DMS53 treated with DMSO at 0.1 percent for 48 hours (cell line): ENCODE measurements around the gene RELL1.

Source experiments
- DNase-seq: peaks from one replicate; lab custom pipeline; 2025; ENCODE audit not compliant: unreplicated experiment; lab: John Stamatoyannopoulos, UW

The RELL1 gene

DNA sequence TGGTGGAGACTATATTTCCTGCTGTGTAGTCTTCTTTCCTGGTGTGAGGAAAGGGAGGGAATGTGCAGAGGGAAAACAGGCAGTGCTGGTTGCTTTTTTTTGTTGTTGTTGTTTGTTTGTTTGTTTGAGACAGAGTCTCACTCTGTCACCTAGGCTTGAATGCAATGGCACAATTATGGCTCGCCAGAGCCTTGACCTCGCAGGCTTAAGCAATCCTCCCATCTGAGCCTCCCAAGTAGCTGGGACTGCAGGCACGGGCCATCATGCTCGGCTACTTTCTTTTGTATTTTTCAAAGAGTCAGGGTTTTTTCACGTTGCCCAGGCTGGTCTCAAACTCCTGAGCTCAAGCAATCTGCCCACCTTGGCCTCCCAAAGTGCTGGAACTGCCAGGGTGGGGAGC, 82.5 kb downstream of the RELL1 start:
- no peak for DNase-seq

DNA sequence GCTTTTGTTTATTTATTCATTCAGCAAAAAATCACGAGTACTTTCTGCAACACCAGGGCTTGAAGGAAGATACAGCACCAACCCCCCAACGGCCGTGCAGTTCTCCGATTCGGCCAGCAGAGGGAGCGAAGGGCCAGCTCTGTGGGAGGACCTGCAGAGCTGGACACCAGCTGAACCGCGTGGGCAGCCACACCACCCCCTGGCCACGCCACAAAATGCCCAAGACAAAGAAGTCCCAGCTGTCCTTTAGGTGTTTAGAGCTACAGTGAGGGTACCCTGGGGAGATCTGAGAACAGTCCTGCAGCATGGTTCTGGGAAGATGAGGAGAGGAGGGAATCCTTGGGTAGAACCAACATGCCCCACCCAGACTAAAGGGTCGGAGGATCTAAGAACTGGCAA, 83.1 kb downstream of the RELL1 start:
- peak; percentile 62 for DNase-seq

GRCh38 chr4:37602454-37603069, 83.6 kb downstream of the RELL1 start:
- peak; percentile 45 for DNase-seq

GRCh38 chr4:37601531-37601930, 84.6 kb downstream of the RELL1 start:
- no peak for DNase-seq

GRCh38 chr4:37599092-37599790, 86.9 kb downstream of the RELL1 start:
- no peak for DNase-seq

- DNase-seq = no peak
Observed at GRCh38 chr4:37597034-37597433, 89.1 kb downstream of the RELL1 start.

DNA sequence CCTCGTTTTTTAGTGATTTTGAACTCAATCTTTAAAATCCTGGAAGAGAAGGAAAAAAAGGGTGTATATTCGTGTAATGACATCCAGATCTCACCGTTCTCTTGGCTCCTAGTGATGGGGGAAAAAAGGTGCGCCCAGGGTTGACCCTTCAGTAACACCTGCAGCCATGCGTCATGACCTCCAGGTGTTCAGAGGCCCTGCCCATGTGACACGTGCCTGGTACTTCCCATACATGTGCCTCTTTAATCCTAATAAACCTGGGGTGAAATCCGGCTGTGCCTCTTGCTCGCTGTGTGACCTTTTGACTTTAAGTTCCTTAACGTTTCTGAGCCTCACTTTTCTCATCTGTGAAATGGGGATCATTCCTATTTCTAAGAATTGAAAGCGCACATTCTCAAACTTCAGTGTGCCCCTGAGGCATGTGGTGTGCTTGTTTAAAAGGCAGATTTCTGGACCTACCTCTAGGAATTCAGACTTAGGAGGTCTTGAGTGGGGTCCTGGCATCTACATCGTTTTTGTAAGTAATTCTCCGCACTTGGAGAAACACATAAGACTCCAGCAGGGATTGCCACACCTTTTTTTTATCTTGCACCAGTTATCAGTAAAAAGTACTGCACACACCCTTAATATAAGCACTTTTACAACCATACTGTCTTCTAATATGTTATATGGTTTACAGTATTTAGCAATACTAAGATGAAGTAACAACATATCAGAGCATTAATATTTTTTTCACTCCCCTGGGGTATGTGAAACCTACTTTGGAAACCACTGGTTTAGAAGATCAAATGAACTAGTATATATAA, 90.1 kb downstream of the RELL1 start:
- no peak for DNase-seq

DNA sequence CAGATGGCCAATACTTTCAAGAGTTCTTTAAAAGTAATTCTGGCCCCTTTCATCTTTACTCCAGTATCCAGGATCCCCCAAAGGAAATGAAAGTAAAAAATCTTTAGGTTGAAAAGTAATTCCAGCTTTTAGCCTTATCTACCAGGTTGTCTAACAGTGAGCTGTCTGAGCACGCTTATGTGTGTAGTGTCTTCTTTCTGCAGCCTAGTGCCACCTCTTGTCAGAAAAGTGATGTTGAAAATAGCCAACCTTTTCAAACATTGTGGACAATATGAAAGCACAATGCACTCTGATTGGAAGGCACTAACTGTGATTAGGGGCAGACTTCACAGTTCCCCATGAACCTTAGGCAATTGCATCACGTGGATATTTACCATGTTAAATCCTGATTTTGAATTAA, 92.1 kb downstream of the RELL1 start:
- no peak for DNase-seq

DNA sequence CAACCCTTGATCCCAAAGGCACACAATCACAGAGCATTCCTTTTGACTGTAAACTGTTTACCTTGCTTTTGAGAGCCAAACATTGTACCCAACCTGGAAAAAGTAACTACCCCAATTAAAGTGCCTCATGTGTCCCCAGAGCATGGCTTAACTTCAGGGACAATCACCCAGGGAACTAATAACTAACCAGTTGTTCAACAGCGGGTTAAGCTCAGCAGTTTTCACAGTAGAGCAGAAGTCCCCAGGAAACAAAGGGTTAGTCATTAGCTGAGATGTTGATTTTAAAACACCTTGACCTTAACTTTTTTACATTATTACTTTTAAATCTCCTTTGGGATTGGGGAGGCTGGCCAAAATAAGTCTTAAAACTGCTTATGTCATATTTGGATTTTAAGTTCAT, 94.8 kb downstream of the RELL1 start:
- no peak for DNase-seq

GRCh38 chr4:37590016-37590415, 96.2 kb downstream of the RELL1 start:
- DNase-seq = peak; percentile 22

DNA sequence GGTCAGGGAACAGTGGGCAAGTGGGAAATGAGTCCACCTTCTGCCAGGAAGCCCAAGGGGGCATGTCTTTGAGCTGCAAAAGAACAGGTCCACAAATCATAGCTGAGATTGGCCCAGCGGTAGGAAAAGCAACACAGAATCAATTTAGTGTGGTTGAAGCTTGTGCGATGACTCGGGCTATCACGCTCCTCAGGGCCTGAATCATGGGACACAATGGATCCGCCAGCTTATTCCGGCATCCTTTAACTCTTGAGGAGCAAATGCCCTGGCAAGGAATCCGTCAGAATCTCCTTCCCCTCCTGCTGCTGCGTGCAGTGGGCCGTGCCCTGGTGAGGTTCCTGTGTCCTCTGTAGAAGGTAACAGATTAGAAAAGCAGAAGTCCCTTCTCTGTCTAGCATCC, 98.0 kb downstream of the RELL1 start:
- DNase-seq = no peak

DNA sequence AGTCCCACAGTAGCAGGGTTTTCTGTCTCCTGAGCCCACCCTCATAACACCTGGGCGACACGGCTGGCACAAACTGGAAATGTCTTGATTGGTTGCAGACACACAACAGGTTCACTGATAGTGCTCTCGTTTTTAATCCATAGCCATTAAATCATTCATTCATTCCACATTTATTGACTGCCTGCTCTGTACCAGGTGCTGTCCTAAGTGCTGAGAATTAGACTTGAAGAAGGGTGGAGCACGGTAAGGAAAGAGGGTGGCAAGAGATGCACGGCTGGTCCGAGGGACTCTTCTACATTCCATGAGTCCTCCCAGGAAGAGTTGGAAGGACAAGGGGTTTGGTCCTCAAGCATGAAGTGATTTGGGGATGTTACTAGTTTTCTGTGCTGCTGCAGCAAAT, 100.0 kb downstream of the RELL1 start:
- DNase-seq = no peak

- no peak for DNase-seq
Observed at GRCh38 chr4:37584493-37585060, 101.6 kb downstream of the RELL1 start.

DNA sequence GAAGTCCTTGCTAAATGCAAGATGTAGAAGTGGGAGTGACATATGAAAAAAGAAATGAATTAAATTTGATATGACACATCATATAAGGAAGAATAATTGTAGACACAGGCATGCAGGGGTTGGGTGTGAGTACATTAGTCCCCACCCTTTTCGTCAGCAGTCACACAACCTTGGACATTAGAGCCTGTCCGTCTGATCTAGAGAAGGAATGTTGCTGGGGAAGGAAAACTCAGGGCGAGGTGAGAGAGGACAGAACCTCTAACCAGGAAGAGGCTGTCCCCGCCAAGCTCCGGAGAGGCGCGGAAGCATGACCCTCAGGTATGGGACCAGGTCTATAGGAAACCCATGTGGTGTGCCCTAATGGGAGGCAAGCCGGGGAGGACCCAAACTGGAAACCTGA, 102.1 kb downstream of the RELL1 start:
- DNase-seq = no peak

GRCh38 chr4:37573566-37573965, 112.6 kb downstream of the RELL1 start:
- DNase-seq = no peak

- DNase-seq = no peak
Observed at GRCh38 chr4:37568489-37568888, 117.7 kb downstream of the RELL1 start.

- no peak for DNase-seq
Observed at GRCh38 chr4:37567836-37568235, 118.3 kb downstream of the RELL1 start.

DNA sequence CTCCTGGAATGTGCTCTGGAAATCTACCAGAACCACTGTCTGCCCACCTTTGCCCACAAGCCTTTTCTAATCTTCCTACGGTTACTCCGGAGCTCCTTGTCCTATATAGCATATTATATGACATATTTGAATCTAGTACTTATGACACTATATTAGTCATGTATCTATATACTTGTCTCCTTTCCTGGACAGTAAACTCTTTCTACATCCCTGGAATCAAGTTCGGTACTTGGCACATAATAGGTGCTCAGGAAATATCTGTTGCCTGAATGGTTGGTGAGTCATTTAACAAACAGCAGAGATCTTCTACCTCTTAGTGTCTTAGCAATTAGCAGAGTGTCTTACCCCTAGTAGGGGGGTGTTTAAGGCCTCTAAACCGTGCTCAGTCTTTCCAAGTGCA, 123.6 kb downstream of the RELL1 start:
- DNase-seq = no peak

- no peak for DNase-seq
Observed at GRCh38 chr4:37561803-37562207, 124.4 kb downstream of the RELL1 start.

DNA sequence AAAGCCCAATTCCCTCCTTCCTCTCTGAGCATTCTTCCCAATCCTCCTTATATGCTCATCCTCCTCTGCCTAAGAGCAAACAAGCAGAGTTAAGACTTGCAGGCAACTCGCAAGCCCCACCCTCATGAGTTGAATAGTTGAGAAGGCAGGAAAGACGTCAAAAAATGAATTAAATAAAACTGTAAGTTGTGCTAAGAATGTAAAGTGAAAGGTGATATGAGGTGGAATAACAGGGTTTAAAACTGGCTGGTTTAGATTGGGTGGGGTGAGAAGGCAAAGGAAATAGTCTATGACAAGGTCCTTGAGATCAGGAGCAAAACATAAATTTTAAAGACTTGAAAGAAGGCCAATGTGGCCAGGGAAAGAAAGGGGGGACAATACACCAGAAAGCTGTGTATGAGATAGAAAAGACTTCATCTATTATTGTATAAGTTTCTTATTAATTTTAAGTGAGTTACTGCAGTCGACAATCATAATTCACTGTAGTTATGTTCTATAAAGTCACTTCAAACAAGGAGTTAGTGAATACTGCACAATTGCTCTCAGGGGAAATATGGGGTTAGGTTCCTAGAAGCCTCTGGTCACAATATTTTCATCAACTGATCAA, 124.9 kb downstream of the RELL1 start:
- DNase-seq = no peak
